Thyroid gland (tissue), 4 donors: ENCODE data around the gene OBI1. TPM values are rescaled to one million over a fixed set of nuclear protein-coding genes. Genes with fewer than 3 reads are reported as not detected.

ENCODE experiments used
- DNase-seq, 2 donors: peaks; one replicate each; pipeline ENCODE4 v3.0.0-alpha.2; 2019
- H3K27ac ChIP-seq, 3 donors: fragments of 200-600 bp; sonication (generic); 1 replicate in 2 of 3; 2 replicates in 1 of 3; pipeline ENCODE4 v1.5.1; 2016 to 2019; ENCODE audit warnings: mild to moderate bottlenecking in 1 of 3, moderate library complexity in 1 of 3
- H3K27me3 ChIP-seq: fragments of 200-600 bp; sonication (generic); one replicate; pipeline ENCODE4 v1.5.1; 2019
- H3K36me3 ChIP-seq, 2 donors: fragments of 200-600 bp; sonication (generic); one replicate each; pipeline ENCODE4 v1.5.1; 2016 to 2019
- H3K4me1 ChIP-seq, 2 donors: fragments of 200-600 bp; sonication (generic); one replicate each; pipeline ENCODE4 v1.5.1; 2017 to 2019
- H3K4me3 ChIP-seq, 3 donors: fragments of 200-600 bp; sonication (generic); replicated peaks in 1 of 3; 1 replicate in 2 of 3; 2 replicates in 1 of 3; pipeline ENCODE4 v1.5.1; 2016; ENCODE audit warnings: mild to moderate bottlenecking in 1 of 3
- H3K9me3 ChIP-seq: fragments of 200-600 bp; sonication (generic); one replicate; pipeline ENCODE4 v1.5.1; 2017
- POLR2A ChIP-seq, 2 donors: fragments of 450-650 bp; IDR thresholded peaks; one replicate each; pipeline ENCODE4 v1.6.1; 2017; ENCODE audit warnings: antibody characterized with exemption in 2 of 2, mild to moderate bottlenecking in 2 of 2, moderate library complexity in 1 of 2
- WGBS, 2 donors: methylation state at CpG; one replicate each; pipeline ENCODE4 v1.1.5; 2017; 5-methylcytosine and 5-hydroxymethylcytosine counted together
- intact Hi-C: fragments of 100-400 bp; cut with DNase I; formaldehyde crosslinking; loops from one replicate; pipeline ENCODE4 v1.15.1; 2023
- total RNA-seq, 4 donors: library from RNA; depleted of rRNA; stranded (reverse); fragments of >200 nt; gene quantifications; one replicate each; pipeline ENCODE4 v1.2.3, GENCODE V29; 2016
- TF ChIP-seq, protein P1 (sequence below), 6 experiments: fragments of 200-600 bp in 3 of 6; fragments of 450-650 bp in 3 of 6; sonication (generic) in 3 of 6; IDR thresholded peaks; one replicate each; pipeline ENCODE4 v1.5.1; 2016 to 2019; ENCODE audit warnings: antibody characterized with exemption in 6 of 6, mild to moderate bottlenecking in 2 of 6, inconsistent platforms in 1 of 6, moderate library complexity in 1 of 6

Gene OBI1
- total RNA-seq, 4 donors from 2014 or later = 10.1 to 17.3 (median 13.5) TPM

DNA sequence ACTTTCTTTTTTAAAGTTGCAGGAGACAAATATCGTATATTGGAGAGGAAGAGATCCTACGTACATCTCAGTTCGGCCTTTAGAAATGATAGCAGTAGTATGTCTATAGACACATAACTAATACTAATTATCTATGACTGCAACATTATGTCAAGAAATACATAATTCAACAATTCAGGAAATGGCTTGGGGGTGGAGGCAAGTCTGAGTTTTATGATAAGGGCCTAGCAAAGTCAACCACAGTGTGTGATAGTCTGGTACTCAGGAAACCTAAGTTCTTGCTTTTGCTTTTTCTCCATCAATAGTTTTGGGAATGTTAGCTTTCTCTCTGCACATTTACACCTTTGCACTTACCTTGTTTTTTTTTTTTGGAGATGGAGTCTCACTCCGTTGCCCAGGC, 27.5 kb upstream of the OBI1 start:
- TF ChIP-seq, protein P1, sequence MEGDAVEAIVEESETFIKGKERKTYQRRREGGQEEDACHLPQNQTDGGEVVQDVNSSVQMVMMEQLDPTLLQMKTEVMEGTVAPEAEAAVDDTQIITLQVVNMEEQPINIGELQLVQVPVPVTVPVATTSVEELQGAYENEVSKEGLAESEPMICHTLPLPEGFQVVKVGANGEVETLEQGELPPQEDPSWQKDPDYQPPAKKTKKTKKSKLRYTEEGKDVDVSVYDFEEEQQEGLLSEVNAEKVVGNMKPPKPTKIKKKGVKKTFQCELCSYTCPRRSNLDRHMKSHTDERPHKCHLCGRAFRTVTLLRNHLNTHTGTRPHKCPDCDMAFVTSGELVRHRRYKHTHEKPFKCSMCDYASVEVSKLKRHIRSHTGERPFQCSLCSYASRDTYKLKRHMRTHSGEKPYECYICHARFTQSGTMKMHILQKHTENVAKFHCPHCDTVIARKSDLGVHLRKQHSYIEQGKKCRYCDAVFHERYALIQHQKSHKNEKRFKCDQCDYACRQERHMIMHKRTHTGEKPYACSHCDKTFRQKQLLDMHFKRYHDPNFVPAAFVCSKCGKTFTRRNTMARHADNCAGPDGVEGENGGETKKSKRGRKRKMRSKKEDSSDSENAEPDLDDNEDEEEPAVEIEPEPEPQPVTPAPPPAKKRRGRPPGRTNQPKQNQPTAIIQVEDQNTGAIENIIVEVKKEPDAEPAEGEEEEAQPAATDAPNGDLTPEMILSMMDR (IDR thresholded peaks at IDR 0.05) = no peak
- no peak for TF ChIP-seq POLR2A (IDR thresholded peaks at IDR 0.05)
- WGBS, 2 donors = 93 to 94% methylated on average over 4 of the region's 4 CpGs

DNA sequence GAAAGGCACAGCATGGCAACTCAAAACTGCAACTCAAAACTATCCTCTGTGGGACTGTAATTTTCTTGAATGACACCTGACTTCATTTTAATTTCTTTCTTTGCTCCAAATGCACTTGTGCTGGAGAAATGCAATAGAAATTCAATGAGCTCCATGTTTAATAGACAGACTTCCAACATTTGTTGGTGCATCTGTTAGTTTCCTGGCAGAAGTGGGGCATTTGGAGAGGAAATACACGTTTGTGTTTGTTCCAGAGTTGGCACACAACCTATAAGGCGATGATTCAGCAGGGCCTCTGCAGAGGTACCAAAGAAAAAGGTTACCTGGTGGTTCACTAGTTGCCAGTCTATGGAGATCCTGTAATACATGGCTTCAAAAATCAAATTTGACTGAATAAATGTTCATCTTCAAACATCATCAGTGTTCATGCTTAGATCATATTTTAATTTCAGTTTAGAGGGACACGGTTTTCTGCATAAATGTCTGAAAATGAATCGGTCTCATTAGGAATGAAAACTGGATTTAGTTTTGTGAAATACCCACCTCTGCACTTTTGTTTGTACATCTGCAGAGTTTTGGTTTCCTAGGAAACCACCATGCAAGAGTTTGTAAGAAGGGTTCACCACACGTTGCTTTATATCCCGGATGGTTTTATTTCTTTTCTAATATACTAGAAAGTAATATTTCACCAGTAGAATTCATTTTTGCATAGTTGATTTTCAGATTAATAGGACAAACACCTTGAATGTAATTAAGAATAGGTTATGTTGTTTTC, 21.8 kb upstream of the OBI1 start:
- Histone ChIP-seq H3K27ac (no peak overlapping the region), H3K27me3 (no peaks in the 10 kb centered on the region), H3K4me3 (no peak overlapping the region), H3K9me3 (no peaks in the 10 kb centered on the region), H3K4me1 (no peaks in the 10 kb centered on the region), H3K36me3 (no peaks in the 10 kb centered on the region)
- no peak for TF ChIP-seq POLR2A (IDR thresholded peaks at IDR 0.05)
- TF ChIP-seq, protein P1 (IDR thresholded peaks at IDR 0.05) = no peak
- 50 to 51% methylated on average over 6 of the region's 6 CpGs for WGBS, 2 donors
- DNase-seq = no peak
- intact Hi-C loops = no loop called here

More for the DNA sequence above, 27.5 kb upstream of the OBI1 start:
- Histone ChIP-seq H3K9me3 (no peaks in the 10 kb centered on the region), H3K36me3 (no peaks in the 10 kb centered on the region), H3K27me3 (no peaks in the 10 kb centered on the region), H3K27ac (no peak overlapping the region), H3K4me3 (no peak overlapping the region), H3K4me1 (no peaks in the 10 kb centered on the region)
- intact Hi-C loops = no loop called here
- DNase-seq = no peak

DNA sequence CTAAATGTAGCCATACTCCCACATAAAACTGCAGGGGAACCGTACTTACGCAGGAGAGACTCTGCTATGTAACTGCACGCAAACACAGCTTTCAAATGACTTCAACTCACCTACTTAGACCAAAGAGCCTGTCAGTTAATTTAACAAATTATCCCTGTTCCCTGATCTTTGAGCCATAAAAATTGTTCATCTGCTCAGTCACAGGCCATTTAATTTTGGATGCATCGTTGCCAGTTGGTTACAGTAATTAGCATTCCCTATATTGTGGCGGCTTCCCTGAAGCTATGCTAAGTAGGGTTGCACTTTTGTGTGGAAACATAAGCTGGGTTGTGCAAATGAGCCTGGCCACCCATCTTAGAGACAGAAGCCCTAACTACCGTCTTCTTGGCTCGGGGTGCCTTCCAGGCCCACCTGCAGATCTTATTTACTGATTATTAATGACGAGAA, 21.2 kb upstream of the OBI1 start:
- DNase-seq = no peak
- no peaks in the 10 kb centered on the region for H3K4me1 ChIP-seq
- intact Hi-C loops = no loop called here
- no peaks in the 10 kb centered on the region for H3K27me3 ChIP-seq
- no peak overlapping the region for H3K27ac ChIP-seq
- no peaks in the 10 kb centered on the region for H3K36me3 ChIP-seq
- H3K4me3 ChIP-seq = no peak overlapping the region
- H3K9me3 ChIP-seq = no peaks in the 10 kb centered on the region
- WGBS, 2 donors = 83 to 88% methylated on average over 8 of the region's 8 CpGs
- no peak for TF ChIP-seq POLR2A (IDR thresholded peaks at IDR 0.05)
- TF ChIP-seq, protein P1 (IDR thresholded peaks at IDR 0.05) = no peak

DNA sequence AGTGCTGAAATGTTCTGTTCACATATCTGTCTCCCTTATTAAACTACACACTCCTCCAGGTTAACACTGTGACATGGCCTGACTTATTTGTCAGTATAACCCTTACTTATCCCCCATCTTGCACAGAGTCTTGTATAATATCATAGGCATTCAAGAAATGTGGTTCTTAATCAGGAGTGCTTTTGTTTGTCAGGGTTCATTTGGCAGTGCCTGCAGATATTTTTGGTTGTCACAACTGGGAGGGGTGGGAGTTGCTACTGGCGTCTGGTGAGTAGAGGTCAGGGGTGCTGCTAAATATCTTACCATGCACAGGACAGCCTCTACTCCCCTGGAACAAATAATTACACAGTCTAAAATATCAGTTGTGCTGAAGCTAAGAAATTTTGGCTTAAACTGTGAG, 20.4 kb upstream of the OBI1 start:
- no peaks in the 10 kb centered on the region for H3K27me3 ChIP-seq
- H3K36me3 ChIP-seq = no peaks in the 10 kb centered on the region
- intact Hi-C loops = no loop called here
- no peaks in the 10 kb centered on the region for H3K4me1 ChIP-seq
- no peaks in the 10 kb centered on the region for H3K9me3 ChIP-seq
- WGBS, 2 donors = 16 to 21% methylated on average over 1 of the region's 1 CpG
- H3K27ac ChIP-seq = no peak overlapping the region
- TF ChIP-seq, protein P1 (IDR thresholded peaks at IDR 0.05) = no peak
- no peak for TF ChIP-seq POLR2A (IDR thresholded peaks at IDR 0.05)
- no peak overlapping the region for H3K4me3 ChIP-seq
- DNase-seq = peak in 1 of 2 donors; percentile 21

DNA sequence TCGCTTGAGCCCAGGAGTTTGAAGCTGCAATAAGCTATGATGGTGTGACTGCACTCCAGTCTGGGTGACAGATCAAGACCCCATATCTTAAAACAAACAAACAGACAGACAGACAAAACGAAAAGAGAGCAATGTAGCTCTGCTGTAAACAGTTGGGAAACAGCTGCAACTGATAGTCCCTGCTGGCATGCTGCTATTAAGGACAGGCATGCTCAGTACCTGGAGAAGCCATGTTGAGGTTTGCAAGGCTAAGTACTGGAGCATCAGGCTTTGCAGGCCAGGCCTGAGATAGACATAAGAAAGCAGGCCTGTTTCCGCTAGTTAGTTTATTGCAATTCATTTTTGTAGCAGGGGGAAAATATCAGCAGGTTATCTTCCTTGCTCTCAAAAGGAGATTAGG, 16.2 kb upstream of the OBI1 start:
- TF ChIP-seq, protein P1 (IDR thresholded peaks at IDR 0.05) = no peak
- no peak for TF ChIP-seq POLR2A (IDR thresholded peaks at IDR 0.05)
- 59 to 62% methylated on average over 3 of the region's 3 CpGs for WGBS, 2 donors
- intact Hi-C loops = no loop called here
- no peak for DNase-seq
- Histone ChIP-seq H3K4me1 (no peaks in the 10 kb centered on the region), H3K4me3 (no peak overlapping the region), H3K9me3 (no peaks in the 10 kb centered on the region), H3K27me3 (no peaks in the 10 kb centered on the region), H3K27ac (no peak overlapping the region), H3K36me3 (no peaks in the 10 kb centered on the region)
